Gastroesophageal sphincter (tissue), 4 donors: ENCODE data around the gene BICC1. TPM values are rescaled to one million over a fixed set of nuclear protein-coding genes. Genes with fewer than 3 reads are reported as not detected.
A peak's percentile ranks its signal among the peaks of the same experiment; 100 is the strongest.

Source experiments
- ATAC-seq: fragments of 150-250 bp; one replicate; pipeline ENCODE4 v1.9.1; 2016; ENCODE audit warnings: mild to moderate bottlenecking, moderate library complexity
- H3K27ac ChIP-seq, 4 donors: fragments of 200-600 bp; sonication (generic) in 3 of 4; 1 replicate in 3 of 4; 2 replicates in 1 of 4; pipeline ENCODE4 v1.5.1; 2016 to 2019
- H3K27me3 ChIP-seq: fragments of 200-600 bp; sonication (generic); one replicate; pipeline ENCODE4 v1.5.1; 2019
- H3K36me3 ChIP-seq, 2 donors: fragments of 200-600 bp; sonication (generic); one replicate each; pipeline ENCODE4 v1.5.1; 2019; ENCODE audit warnings: control low read depth in 1 of 2
- H3K4me1 ChIP-seq, 3 donors: fragments of 200-600 bp; sonication (generic); 1 replicate in 2 of 3; 2 replicates in 1 of 3; pipeline ENCODE4 v1.5.1; 2016 to 2019; ENCODE audit warnings: control low read depth in 2 of 3
- H3K4me3 ChIP-seq, 2 donors: fragments of 200-600 bp; sonication (generic); one replicate each; pipeline ENCODE4 v1.5.1; 2019; ENCODE audit warnings: mild to moderate bottlenecking in 1 of 2, moderate library complexity in 1 of 2
- H3K9me3 ChIP-seq, 3 donors: fragments of 200-600 bp; sonication (generic); one replicate each; pipeline ENCODE4 v1.5.1; 2017 to 2019; ENCODE audit warnings: control low read depth in 2 of 3
- CTCF ChIP-seq, 4 experiments: fragments of 200-600 bp in 2 of 4; fragments of 450-650 bp in 2 of 4; sonication (generic) in 1 of 4; IDR thresholded peaks; one replicate each; pipeline ENCODE4 v1.5.1; 2017 to 2019; ENCODE audit warnings: antibody characterized with exemption in 4 of 4, mild to moderate bottlenecking in 2 of 4, moderate library complexity in 2 of 4
- EP300 ChIP-seq: sonication (generic); formaldehyde crosslinking; IDR thresholded peaks from one replicate; pipeline ENCODE4 v1.6.1; 2017; ENCODE audit warnings: antibody characterized with exemption, mild to moderate bottlenecking
- POLR2A ChIP-seq, 2 donors: fragments of 450-650 bp; IDR thresholded peaks; one replicate each; pipeline ENCODE4 v1.6.1; 2017; ENCODE audit warnings: antibody characterized with exemption in 2 of 2, mild to moderate bottlenecking in 2 of 2, moderate library complexity in 1 of 2
- POLR2AphosphoS5 ChIP-seq: sonication (generic); formaldehyde crosslinking; IDR thresholded peaks from one replicate; pipeline ENCODE4 v1.6.1; 2017; ENCODE audit warnings: antibody characterized with exemption
- WGBS, 2 donors: methylation state at CpG; one replicate each; pipeline ENCODE4 v1.1.5; 2018; ENCODE audit warnings: low coverage in 1 of 2; 5-methylcytosine and 5-hydroxymethylcytosine counted together
- total RNA-seq, 4 donors: library from RNA; depleted of rRNA; stranded (reverse); fragments of >200 nt; gene quantifications; one replicate each; pipeline ENCODE4 v1.1.0, GENCODE V29; 2016

BICC1 gene
- total RNA-seq, 4 donors from 2014 or later: 18.6 to 27.8 (median 22.5) TPM

GRCh38 chr10:58806970-58807628, 294.4 kb downstream of the BICC1 start:
- H3K27ac ChIP-seq: no peak overlapping the region
- WGBS, 2 donors: 62 to 86% methylated on average over 1 to 4 of the region's 4 CpGs
- ATAC-seq: no peak

GRCh38 chr10:58807629-58808022, 295.0 kb downstream of the BICC1 start:
- TF ChIP-seq EP300 (no peak), POLR2A (IDR thresholded peaks at IDR 0.05) (no peak), POLR2AphosphoS5 (no peak), CTCF (IDR thresholded peaks at IDR 0.05) (no peak)
- Histone ChIP-seq H3K4me1 (no peaks in the 10 kb centered on the region), H3K36me3 (peaks cover 0 to 50% of the 10 kb centered on the region in 2 donors), H3K4me3 (no peak overlapping the region), H3K27ac (no peak overlapping the region), H3K27me3 (no peaks in the 10 kb centered on the region), H3K9me3 (no peaks in the 10 kb centered on the region)
- ATAC-seq: peak; percentile 83
- 34 to 38% methylated on average over 3 of the region's 4 CpGs for WGBS, 2 donors

More at GRCh38 chr10:58806970-58807628, 294.4 kb downstream of the BICC1 start:
- Histone ChIP-seq H3K4me3 (no peak overlapping the region), H3K9me3 (no peaks in the 10 kb centered on the region), H3K27me3 (no peaks in the 10 kb centered on the region), H3K36me3 (peaks cover 0 to 56% of the 10 kb centered on the region in 2 donors), H3K4me1 (peaks cover 0 to under 1% (median 0%) of the 10 kb centered on the region in 3 donors)
- no peak for TF ChIP-seq POLR2AphosphoS5
- no peak for TF ChIP-seq EP300

GRCh38 chr10:58810751-58811150, 298.1 kb downstream of the BICC1 start:
- no peak overlapping the region for H3K27ac ChIP-seq
- peaks cover 0 to 50% of the 10 kb centered on the region in 2 donors for H3K36me3 ChIP-seq
- H3K4me1 ChIP-seq: no peaks in the 10 kb centered on the region
- WGBS, 2 donors: 88 to 92% methylated on average over 2 of the region's 2 CpGs
- H3K27me3 ChIP-seq: no peaks in the 10 kb centered on the region
- H3K4me3 ChIP-seq: no peak overlapping the region
- TF ChIP-seq POLR2A (IDR thresholded peaks at IDR 0.05): no peak
- ATAC-seq: no peak
- H3K9me3 ChIP-seq: no peaks in the 10 kb centered on the region

- Histone ChIP-seq H3K27me3 (no peaks in the 10 kb centered on the region), H3K27ac (no peak overlapping the region), H3K4me3 (no peak overlapping the region), H3K36me3 (peaks cover 0 to 28% of the 10 kb centered on the region in 2 donors), H3K4me1 (no peaks in the 10 kb centered on the region), H3K9me3 (no peaks in the 10 kb centered on the region)
- TF ChIP-seq POLR2A (IDR thresholded peaks at IDR 0.05) (no peak), POLR2AphosphoS5 (no peak), EP300 (no peak), CTCF (IDR thresholded peaks at IDR 0.05) (no peak)
- WGBS, 2 donors: 40 to 84% methylated on average over 1 to 8 of the region's 8 CpGs
- no peak for ATAC-seq
Measured at GRCh38 chr10:58813573-58813972, 300.9 kb downstream of the BICC1 start.

GRCh38 chr10:58817201-58817846, 304.7 kb downstream of the BICC1 start:
- no peaks in the 10 kb centered on the region for H3K4me1 ChIP-seq
- no peak overlapping the region for H3K4me3 ChIP-seq
- no peaks in the 10 kb centered on the region for H3K9me3 ChIP-seq
- TF ChIP-seq EP300 (no peak), POLR2AphosphoS5 (no peak), CTCF (IDR thresholded peaks at IDR 0.05) (no peak), POLR2A (IDR thresholded peaks at IDR 0.05) (no peak)
- WGBS, 2 donors: 33 to 48% methylated on average over 2 of the region's 2 CpGs
- peaks cover 0 to 17% of the 10 kb centered on the region in 2 donors for H3K36me3 ChIP-seq
- peak overlapping the region in 1 of 4 donors; percentile 6 for H3K27ac ChIP-seq
- H3K27me3 ChIP-seq: no peaks in the 10 kb centered on the region
- no peak for ATAC-seq

GRCh38 chr10:58818900-58819299, 306.2 kb downstream of the BICC1 start:
- ATAC-seq: no peak
- Histone ChIP-seq H3K27me3 (no peaks in the 10 kb centered on the region), H3K9me3 (no peaks in the 10 kb centered on the region), H3K4me1 (no peaks in the 10 kb centered on the region), H3K4me3 (no peak overlapping the region), H3K27ac (no peak overlapping the region), H3K36me3 (peaks cover 0 to 12% of the 10 kb centered on the region in 2 donors)
- 7 to 32% methylated on average over 1 of the region's 1 CpG for WGBS, 2 donors
- TF ChIP-seq POLR2AphosphoS5: no peak
- TF ChIP-seq EP300: no peak
- no peak for TF ChIP-seq POLR2A (IDR thresholded peaks at IDR 0.05)
- no peak for TF ChIP-seq CTCF (IDR thresholded peaks at IDR 0.05)
